ENCODE data around the gene CDKAL1.

CDKAL1 gene

GRCh38 chr6:21034345-21034744, 500.1 kb downstream of the CDKAL1 start:
- Histone ChIP-seq H3K27me3 (replicated peaks; ENCODE audit: control insufficient read depth, insufficient read depth, low read length) (no peaks in the 10 kb centered on the region), H3K36me3 (ENCODE audit: control insufficient read depth, insufficient read depth, low read length) (no peaks in the 10 kb centered on the region), H3K4me3 (replicated peaks; ENCODE audit: low read depth, low read length) (no peak overlapping the region)
- DNase-seq (ENCODE audit: extremely low read depth, insufficient read length), result no peak
- TF ChIP-seq CTCF (IDR thresholded peaks at IDR 0.05; ENCODE audit: insufficient read depth, low read length, poor library complexity, severe bottlenecking), result no peak

DNA sequence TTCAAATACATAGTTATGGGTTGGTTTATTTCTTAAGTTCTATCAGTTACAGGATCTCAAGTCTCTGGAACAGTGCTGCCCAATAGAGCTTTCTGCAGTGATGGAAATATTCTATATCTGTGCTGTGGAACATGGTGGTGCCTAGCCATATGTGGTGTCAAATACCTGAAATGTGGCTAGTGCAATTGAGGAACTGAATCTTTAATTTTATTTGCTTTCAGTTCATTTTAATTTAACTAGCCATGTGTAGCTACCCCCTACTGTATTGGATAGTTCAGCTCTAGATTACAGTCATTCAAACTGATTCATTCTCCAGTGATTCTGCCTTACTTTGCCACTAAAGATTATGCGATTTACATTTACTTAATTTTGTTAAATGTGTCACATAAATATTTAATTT, 503.2 kb downstream of the CDKAL1 start:
- no peak for TF ChIP-seq CTCF (IDR thresholded peaks at IDR 0.05; ENCODE audit: insufficient read depth, low read length, poor library complexity, severe bottlenecking)
- Histone ChIP-seq H3K27me3 (replicated peaks; ENCODE audit: control insufficient read depth, insufficient read depth, low read length) (no peaks in the 10 kb centered on the region), H3K4me3 (replicated peaks; ENCODE audit: low read depth, low read length) (no peak overlapping the region), H3K36me3 (ENCODE audit: control insufficient read depth, insufficient read depth, low read length) (no peaks in the 10 kb centered on the region)
- DNase-seq (ENCODE audit: extremely low read depth, insufficient read length), result peak; percentile 20

DNA sequence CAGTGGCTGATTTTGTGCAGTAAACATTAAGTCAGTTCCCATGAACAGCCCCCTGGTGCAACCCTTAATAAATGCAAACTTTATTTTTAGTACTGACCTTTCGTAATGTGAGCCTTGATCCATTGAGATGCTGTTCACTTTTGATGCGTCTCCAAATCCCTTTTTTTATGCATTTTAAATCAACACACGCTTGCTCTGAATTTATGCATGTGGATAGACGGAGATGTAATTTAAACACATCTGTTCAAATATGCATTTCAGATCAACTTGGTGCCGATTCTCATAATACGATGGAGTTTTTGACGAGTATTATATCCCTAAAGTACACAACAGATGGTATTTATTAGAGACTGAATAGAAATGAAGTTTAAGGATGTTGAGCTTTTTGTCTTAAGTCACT, 505.7 kb downstream of the CDKAL1 start:
- no peaks in the 10 kb centered on the region for H3K27me3 ChIP-seq (replicated peaks; ENCODE audit: control insufficient read depth, insufficient read depth, low read length)
- H3K36me3 ChIP-seq (ENCODE audit: control insufficient read depth, insufficient read depth, low read length), result no peaks in the 10 kb centered on the region
- DNase-seq (ENCODE audit: extremely low read depth, insufficient read length), result no peak
- H3K4me3 ChIP-seq (replicated peaks; ENCODE audit: low read depth, low read length), result no peak overlapping the region
- no peak for TF ChIP-seq CTCF (IDR thresholded peaks at IDR 0.05; ENCODE audit: insufficient read depth, low read length, poor library complexity, severe bottlenecking)

DNA sequence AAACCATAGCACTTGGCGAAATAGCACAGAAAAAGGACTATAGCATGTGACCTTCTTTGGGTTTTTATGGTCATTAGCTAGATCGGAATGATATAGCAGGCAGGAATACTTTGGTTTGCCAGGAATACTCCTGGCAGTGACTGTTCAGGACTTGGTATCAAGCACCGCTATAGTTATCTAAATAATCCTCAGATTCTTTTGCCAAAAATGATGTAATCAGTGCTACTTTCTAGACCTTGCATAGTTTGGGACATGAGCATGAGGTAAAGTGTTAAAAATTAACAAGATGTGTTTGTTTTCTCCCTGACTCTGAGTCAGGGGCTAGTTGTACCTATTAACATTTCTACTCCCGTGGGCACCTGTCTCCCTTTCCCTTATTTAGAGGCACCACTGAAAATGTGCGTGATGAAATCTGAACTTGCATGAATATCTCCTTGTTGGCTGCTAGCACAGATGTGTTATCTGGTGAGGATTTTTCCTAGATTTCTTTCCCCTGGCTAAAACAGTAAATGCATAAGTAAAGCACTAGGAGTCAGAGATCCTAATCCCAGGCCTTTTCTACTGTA, 511.0 kb downstream of the CDKAL1 start:
- no peak for TF ChIP-seq CTCF (IDR thresholded peaks at IDR 0.05; ENCODE audit: insufficient read depth, low read length, poor library complexity, severe bottlenecking)
- no peak for DNase-seq (ENCODE audit: extremely low read depth, insufficient read length)
- no peaks in the 10 kb centered on the region for H3K36me3 ChIP-seq (ENCODE audit: control insufficient read depth, insufficient read depth, low read length)
- H3K4me3 ChIP-seq (replicated peaks; ENCODE audit: low read depth, low read length), result no peak overlapping the region
- no peaks in the 10 kb centered on the region for H3K27me3 ChIP-seq (replicated peaks; ENCODE audit: control insufficient read depth, insufficient read depth, low read length)

GRCh38 chr6:21046276-21046675, 512.0 kb downstream of the CDKAL1 start:
- DNase-seq (ENCODE audit: extremely low read depth, insufficient read length), result no peak
- Histone ChIP-seq H3K36me3 (ENCODE audit: control insufficient read depth, insufficient read depth, low read length) (no peaks in the 10 kb centered on the region), H3K27me3 (replicated peaks; ENCODE audit: control insufficient read depth, insufficient read depth, low read length) (no peaks in the 10 kb centered on the region), H3K4me3 (replicated peaks; ENCODE audit: low read depth, low read length) (no peak overlapping the region)
- TF ChIP-seq CTCF (IDR thresholded peaks at IDR 0.05; ENCODE audit: insufficient read depth, low read length, poor library complexity, severe bottlenecking), result no peak

DNA sequence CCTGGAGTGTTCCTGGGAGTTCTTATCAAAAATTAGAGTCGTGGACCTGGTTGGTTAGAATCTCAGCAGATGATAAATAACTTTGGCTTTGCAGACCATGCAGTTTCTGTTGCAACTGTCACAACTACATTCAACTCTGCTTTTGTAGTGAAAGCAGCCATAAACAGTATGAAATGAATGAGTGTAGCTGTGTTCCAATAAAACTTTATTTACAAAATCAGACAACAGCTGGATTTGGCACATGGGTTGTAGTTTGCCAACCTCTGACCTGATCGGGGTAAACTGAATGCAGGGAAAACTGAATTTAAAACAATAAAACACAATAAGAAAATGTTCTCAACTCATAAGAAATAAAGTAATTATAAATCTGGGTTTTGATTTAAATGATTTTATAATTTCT, 513.8 kb downstream of the CDKAL1 start:
- no peak for DNase-seq (ENCODE audit: extremely low read depth, insufficient read length)
- Histone ChIP-seq H3K36me3 (ENCODE audit: control insufficient read depth, insufficient read depth, low read length) (no peaks in the 10 kb centered on the region), H3K27me3 (replicated peaks; ENCODE audit: control insufficient read depth, insufficient read depth, low read length) (no peaks in the 10 kb centered on the region), H3K4me3 (replicated peaks; ENCODE audit: low read depth, low read length) (no peak overlapping the region)
- TF ChIP-seq CTCF (IDR thresholded peaks at IDR 0.05; ENCODE audit: insufficient read depth, low read length, poor library complexity, severe bottlenecking), result no peak
